GM19452 (cell line): ENCODE measurements around the gene POLE.

Experiments used
- ATAC-seq: cut with Tn5 transposase; IDR thresholded peaks from one replicate; pipeline ENCODE4 v1.9.1; 2021; ENCODE audit not compliant: unreplicated experiment

POLE gene

GRCh38 chr12:132658149-132658894, 28.8 kb downstream of the POLE start:
- ATAC-seq, result no peak

GRCh38 chr12:132657004-132657727, 30.0 kb downstream of the POLE start:
- ATAC-seq, result no peak

- ATAC-seq, result no peak
These were observed 33.4 kb downstream of the POLE start for GRCh38 chr12:132653567-132654290.

GRCh38 chr12:132651444-132652100, 35.6 kb downstream of the POLE start:
- no peak for ATAC-seq

- ATAC-seq, result no peak
These were observed 37.8 kb downstream of the POLE start for GRCh38 chr12:132649226-132649945.

- ATAC-seq, result no peak
These were observed 38.4 kb downstream of the POLE start for GRCh38 chr12:132648616-132649225.

GRCh38 chr12:132647858-132648257, 39.3 kb downstream of the POLE start:
- no peak for ATAC-seq

- no peak for ATAC-seq
These were observed 40.3 kb downstream of the POLE start for GRCh38 chr12:132646850-132647249.

GRCh38 chr12:132642846-132643835, 44.0 kb downstream of the POLE start:
- ATAC-seq, result no peak

- ATAC-seq, result no peak
These were observed 45.1 kb downstream of the POLE start for GRCh38 chr12:132641811-132642650.

GRCh38 chr12:132640936-132641335, 46.2 kb downstream of the POLE start:
- no peak for ATAC-seq

GRCh38 chr12:132639956-132640520, 47.1 kb downstream of the POLE start:
- no peak for ATAC-seq

GRCh38 chr12:132638541-132639408, 48.4 kb downstream of the POLE start:
- no peak for ATAC-seq

- no peak for ATAC-seq
These were observed 49.3 kb downstream of the POLE start for GRCh38 chr12:132637811-132638210.

GRCh38 chr12:132635076-132635955, 51.8 kb downstream of the POLE start:
- no peak for ATAC-seq
